Endothelial cell of umbilical vein (primary cell): Measurements from ENCODE around the gene ADAMTSL3. TPM values are rescaled to one million over a fixed set of nuclear protein-coding genes. Genes with fewer than 3 reads are reported as not detected.

ENCODE experiments used
- BruUV-seq: library from RNA; stranded (reverse); fragments of 400-500 nt; replicated peaks from 2 replicates; lab custom pipeline; 2021; lab: Mats Ljungman, UMichigan
- CTCF ChIA-PET: fragments of 300-600, 350-600 bp; sonication (Branson Sonifier 250); formaldehyde crosslinking; loops from one replicate; lab custom pipeline; 2021; ENCODE audit warnings: antibody characterized with exemption, inconsistent platforms; lab: Charles Lee
- POLR2A ChIA-PET: fragments of 300-600, 350-600 bp; sonication (Branson Sonifier 250); formaldehyde crosslinking; loops from one replicate; lab custom pipeline; 2021; ENCODE audit warnings: antibody characterized with exemption, inconsistent platforms; lab: Charles Lee
- DNase-seq: peaks from one replicate; pipeline ENCODE4 v3.0.0-alpha.2; 2011; ENCODE audit warnings: low read depth, low spot score
- FAIRE-seq: peaks from 2 replicates; lab custom pipeline; 2011; peaks lifted over from hg19 to GRCh38; lab: Jason Lieb, UNC
- H2AFZ ChIP-seq: 2 replicates; pipeline ENCODE4 v1.6.0; 2012; ENCODE audit warnings: low read depth, low read length, control low read depth, inconsistent platforms
- H3K27ac ChIP-seq: 2 replicates; pipeline ENCODE4 v1.5.1; 2011; ENCODE audit warnings: low read depth, mild to moderate bottlenecking, control low read depth, low read length, moderate library complexity; ENCODE audit not compliant: insufficient read depth
- H3K27me3 ChIP-seq, 2 experiments: 2 replicates each; pipeline versions ENCODE4 v1.6.0 to v1.6.1; 2011; ENCODE audit warnings: low read length in 2 of 2, mixed read lengths in 1 of 2; ENCODE audit not compliant: control insufficient read depth in 2 of 2, insufficient read depth in 2 of 2
- H3K36me3 ChIP-seq, 2 experiments: 2 replicates in 1 of 2; 3 replicates in 1 of 2; pipeline ENCODE4 v1.5.1; 2011; ENCODE audit warnings: low read length in 2 of 2, mild to moderate bottlenecking in 1 of 2, moderate library complexity in 1 of 2; ENCODE audit not compliant: control insufficient read depth in 2 of 2, insufficient read depth in 2 of 2; ENCODE audit errors: extremely low read depth in 1 of 2
- H3K4me1 ChIP-seq: 3 replicates; pipeline ENCODE4 v1.5.1; 2011; ENCODE audit warnings: mild to moderate bottlenecking, low read length; ENCODE audit not compliant: control insufficient read depth, insufficient read depth; ENCODE audit errors: extremely low read depth
- H3K4me2 ChIP-seq: 2 replicates; pipeline ENCODE4 v1.6.1; 2011; ENCODE audit warnings: low read length, control low read depth, mixed read lengths; ENCODE audit not compliant: insufficient read depth
- H3K4me3 ChIP-seq, 3 experiments: fragments of 200-600 bp in 1 of 3; sonication (generic), shearing (Covaris generic) in 1 of 3; replicated peaks in 1 of 3; 2 replicates each; pipeline ENCODE4 v1.5.1; 2011 to 2016; ENCODE audit warnings: control low read depth in 3 of 3, low read length in 3 of 3, mild to moderate bottlenecking in 2 of 3, inconsistent platforms in 1 of 3, low read depth in 1 of 3, moderate library complexity in 1 of 3; ENCODE audit not compliant: insufficient read depth in 1 of 3
- H3K79me2 ChIP-seq: 2 replicates; pipeline ENCODE4 v1.6.0; 2012; ENCODE audit warnings: low read length, inconsistent platforms; ENCODE audit not compliant: control insufficient read depth, insufficient read depth
- H3K9ac ChIP-seq: replicated peaks from 2 replicates; pipeline ENCODE3; 2011; ENCODE audit warnings: low read length, control low read depth; ENCODE audit not compliant: insufficient read depth; ENCODE audit errors: extremely low read depth
- H3K9me1 ChIP-seq: replicated peaks from 3 replicates; pipeline ENCODE4 v1.6.0; 2011; ENCODE audit warnings: mild to moderate bottlenecking, low read length; ENCODE audit not compliant: control insufficient read depth, insufficient read depth; ENCODE audit errors: extremely low read depth
- H3K9me3 ChIP-seq: replicated peaks from 2 replicates; pipeline ENCODE4 v1.5.1; 2012; ENCODE audit warnings: low read length, inconsistent platforms; ENCODE audit not compliant: control insufficient read depth, insufficient read depth
- H4K20me1 ChIP-seq: replicated peaks from 2 replicates; pipeline ENCODE3; 2011; ENCODE audit warnings: mild to moderate bottlenecking, low read length; ENCODE audit not compliant: control insufficient read depth, insufficient read depth; ENCODE audit errors: extremely low read depth
- EZH2 ChIP-seq: IDR thresholded peaks from 2 replicates; pipeline ENCODE4 v1.6.1; 2012; ENCODE audit warnings: borderline replicate concordance, low read depth, mild to moderate bottlenecking, moderate library complexity, low read length, inconsistent platforms; ENCODE audit not compliant: severe bottlenecking
- FOS ChIP-seq: IDR thresholded peaks from 2 replicates; pipeline ENCODE4 v1.6.1; 2011; ENCODE audit warnings: mild to moderate bottlenecking, low read length, moderate library complexity, borderline replicate concordance; ENCODE audit not compliant: insufficient read depth
- GATA2 ChIP-seq: IDR thresholded peaks from 2 replicates; pipeline ENCODE4 v1.7.0; 2011; ENCODE audit warnings: low read depth, mild to moderate bottlenecking, moderate library complexity, mixed read lengths, low read length; ENCODE audit not compliant: insufficient read length, insufficient read depth
- POLR2AphosphoS5 ChIP-seq: IDR thresholded peaks from 2 replicates; pipeline ENCODE4 v1.6.1; 2012; ENCODE audit warnings: low read depth, mild to moderate bottlenecking, control low read depth, low read length, moderate library complexity; ENCODE audit not compliant: insufficient read depth
- dilution Hi-C: fragments of 300-500 bp; cut with MboI; formaldehyde crosslinking; loops from one replicate; pipeline ENCODE4 v1.15.0; 2019; ENCODE audit warnings: low sequenced_read_pairs; ENCODE audit not compliant: extremely low pct_ligation_motif_present
- intact Hi-C: fragments of 100-400 bp; cut with micrococcal nuclease; formaldehyde crosslinking; loops from one replicate; pipeline ENCODE4 v1.10.0; 2022
- polyA plus RNA-seq, 4 experiments: library from polyadenylated mRNA; depleted of rRNA in 3 of 4; stranded (reverse) in 3 of 4; unstranded in 1 of 4; fragments of >200 nt; gene quantifications; 2 replicates each; pipeline versions ENCODE4 v1.2.1 to v1.2.3, GENCODE V29; 2011 to 2012; ENCODE audit warnings: missing spikeins in 1 of 4
- total RNA-seq: library from RNA; stranded (reverse); gene quantifications from 2 replicates; pipeline ENCODE4 v1.2.3, GENCODE V29; 2021

ADAMTSL3 gene
- total and polyA plus RNA-seq, 2 donors (not counting 3 experiments of a cell fraction or from before 2014, with no cell fraction given) = not detected

DNA sequence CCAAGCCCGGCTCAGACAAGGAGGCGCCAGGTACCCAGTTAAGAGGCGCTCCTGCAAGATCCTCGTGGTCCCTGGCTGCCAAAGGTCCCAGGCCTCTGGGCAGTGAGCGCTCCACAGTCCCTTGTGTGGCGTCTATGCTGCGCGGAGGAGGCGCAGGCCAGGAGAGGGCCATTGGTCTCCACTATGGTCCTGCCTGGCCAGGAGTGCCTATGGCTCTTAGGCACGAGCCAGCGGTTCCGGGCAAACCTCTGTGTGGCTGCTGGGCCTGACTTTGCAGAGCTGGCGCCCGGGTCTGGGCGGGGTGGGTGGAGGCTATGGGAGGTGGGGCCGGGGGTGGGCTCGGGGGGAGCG, 660 bp upstream of the ADAMTSL3 start:
- intact Hi-C loops = no loop called here
- no TSS peak for BruUV-seq
- H3K4me1 ChIP-seq = no peaks in the 10 kb centered on the region

GRCh38 chr15:83654379-83655236, 685 bp downstream of the ADAMTSL3 start:
- TF ChIP-seq FOS (no peak), EZH2 (peak; percentile 66)

More for the DNA sequence above, 660 bp upstream of the ADAMTSL3 start:
- dilution Hi-C loops = no loop called here
- FAIRE-seq (no peak), DNase-seq (no peak)
- H3K4me3 ChIP-seq = no peak overlapping the region
- ChIA-PET POLR2A (no interaction called here), CTCF (no interaction called here)
- no peaks in the 10 kb centered on the region for H4K20me1 ChIP-seq
- H3K9ac ChIP-seq = no peak overlapping the region
- no peak overlapping the region for H3K4me2 ChIP-seq
- peaks cover 19 to 20% of the 10 kb centered on the region in 2 experiments for H3K27me3 ChIP-seq
- H3K79me2 ChIP-seq = no peaks in the 10 kb centered on the region
- TF ChIP-seq POLR2AphosphoS5 (no peak), GATA2 (no peak)
- H3K36me3 ChIP-seq = no peaks in the 10 kb centered on the region
- no peak overlapping the region for H2AFZ ChIP-seq
- no peaks in the 10 kb centered on the region for H3K9me1 ChIP-seq
- no peaks in the 10 kb centered on the region for H3K9me3 ChIP-seq
- no peak overlapping the region for H3K27ac ChIP-seq

More at GRCh38 chr15:83654379-83655236, 685 bp downstream of the ADAMTSL3 start:
- H3K4me2 ChIP-seq = no peak overlapping the region
- H3K9ac ChIP-seq = no peak overlapping the region
- no peaks in the 10 kb centered on the region for H3K9me1 ChIP-seq
- intact Hi-C loops (no loop called here), dilution Hi-C loops (no loop called here)
- DNase-seq (no peak), FAIRE-seq (no peak)
- POLR2A ChIA-PET = no interaction called here
- no peak overlapping the region for H2AFZ ChIP-seq
- CTCF ChIA-PET = no interaction called here
- no TSS peak for BruUV-seq
- H3K4me1 ChIP-seq = no peaks in the 10 kb centered on the region
- H3K36me3 ChIP-seq = no peaks in the 10 kb centered on the region
- H3K4me3 ChIP-seq = no peak overlapping the region
- no peaks in the 10 kb centered on the region for H4K20me1 ChIP-seq
- no peaks in the 10 kb centered on the region for H3K79me2 ChIP-seq
- H3K27me3 ChIP-seq = peaks cover 19 to 20% of the 10 kb centered on the region in 2 experiments
- H3K27ac ChIP-seq = no peak overlapping the region
- no peaks in the 10 kb centered on the region for H3K9me3 ChIP-seq
